ENCODE measurements around the gene ZNF117. TPM values are rescaled to one million over a fixed set of nuclear protein-coding genes. Genes with fewer than 3 reads are reported as not detected.
"Not testable (repeated sequence)": the region's sequence is repeated elsewhere in the genome, so short reads cannot be mapped to it uniquely, and the experiment has no call there.

The ZNF117 gene
- total RNA-seq: 5.6 and 6.3 TPM in 2 replicates
- polyA plus RNA-seq: 1.8 and 2.8 TPM in 2 replicates
- polyA plus RNA-seq (2012): 1.3 and 1.9 TPM in 2 replicates
- polyA minus RNA-seq (ENCODE audit: low replicate concordance): 0.07 and 0.16 TPM in 2 replicates

- Histone ChIP-seq H3K4me3 (replicated peaks in 1 of 4; ENCODE audit: control extremely low read depth in 1 of 4, insufficient read depth in 1 of 4, low read depth in 3 of 4, low read length in 4 of 4) (no peak within 1 kb of the TSS), H3K27me3 (ENCODE audit: control insufficient read depth, insufficient read depth, low read length) (no peaks in the 10 kb centered on the region), H3K9ac (ENCODE audit: insufficient read depth, low read length) (no peak within 1 kb of the TSS), H3K4me2 (ENCODE audit: extremely low read depth, insufficient read depth, low read length) (no peak within 1 kb of the TSS), H3K9me3 (ENCODE audit: control insufficient read depth, insufficient read depth, low read depth, low read length) (no peaks in the 10 kb centered on the region), H4K20me1 (ENCODE audit: control insufficient read depth, extremely low read depth, insufficient read depth, low read length) (no peaks in the 10 kb centered on the region), H3K36me3 (ENCODE audit: control insufficient read depth, insufficient read depth, low read length) (no peaks in the 10 kb centered on the region), H3K4me1 (ENCODE audit: control insufficient read depth, extremely low read depth, insufficient read depth, low read length) (no peaks in the 10 kb centered on the region), H3K27ac (ENCODE audit: insufficient read depth, low read length) (no peak within 1 kb of the TSS), H3K79me2 (ENCODE audit: control insufficient read depth, insufficient read depth, low read length) (no peaks in the 10 kb centered on the region), H2AFZ (ENCODE audit: low read length) (no peak within 1 kb of the TSS)
- TF ChIP-seq, protein P1, sequence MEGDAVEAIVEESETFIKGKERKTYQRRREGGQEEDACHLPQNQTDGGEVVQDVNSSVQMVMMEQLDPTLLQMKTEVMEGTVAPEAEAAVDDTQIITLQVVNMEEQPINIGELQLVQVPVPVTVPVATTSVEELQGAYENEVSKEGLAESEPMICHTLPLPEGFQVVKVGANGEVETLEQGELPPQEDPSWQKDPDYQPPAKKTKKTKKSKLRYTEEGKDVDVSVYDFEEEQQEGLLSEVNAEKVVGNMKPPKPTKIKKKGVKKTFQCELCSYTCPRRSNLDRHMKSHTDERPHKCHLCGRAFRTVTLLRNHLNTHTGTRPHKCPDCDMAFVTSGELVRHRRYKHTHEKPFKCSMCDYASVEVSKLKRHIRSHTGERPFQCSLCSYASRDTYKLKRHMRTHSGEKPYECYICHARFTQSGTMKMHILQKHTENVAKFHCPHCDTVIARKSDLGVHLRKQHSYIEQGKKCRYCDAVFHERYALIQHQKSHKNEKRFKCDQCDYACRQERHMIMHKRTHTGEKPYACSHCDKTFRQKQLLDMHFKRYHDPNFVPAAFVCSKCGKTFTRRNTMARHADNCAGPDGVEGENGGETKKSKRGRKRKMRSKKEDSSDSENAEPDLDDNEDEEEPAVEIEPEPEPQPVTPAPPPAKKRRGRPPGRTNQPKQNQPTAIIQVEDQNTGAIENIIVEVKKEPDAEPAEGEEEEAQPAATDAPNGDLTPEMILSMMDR (conservative IDR thresholded peaks at IDR 0.05 in 1 of 2, IDR thresholded peaks at IDR 0.05 in 1 of 2; ENCODE audit: low read depth in 1 of 2, low read length in 2 of 2): no peak
- TF ChIP-seq EZH2 (IDR thresholded peaks at IDR 0.05; ENCODE audit: low read length, missing control alignments): no peak
- no peak for DNase-seq (ENCODE audit: low read depth in 2 of 2)
These were observed at the start of gene ZNF117 for GRCh38 chr7:64990936-64991335. Gene ZNF117, minus strand, starts transcription at chr7:64991036.

DNA sequence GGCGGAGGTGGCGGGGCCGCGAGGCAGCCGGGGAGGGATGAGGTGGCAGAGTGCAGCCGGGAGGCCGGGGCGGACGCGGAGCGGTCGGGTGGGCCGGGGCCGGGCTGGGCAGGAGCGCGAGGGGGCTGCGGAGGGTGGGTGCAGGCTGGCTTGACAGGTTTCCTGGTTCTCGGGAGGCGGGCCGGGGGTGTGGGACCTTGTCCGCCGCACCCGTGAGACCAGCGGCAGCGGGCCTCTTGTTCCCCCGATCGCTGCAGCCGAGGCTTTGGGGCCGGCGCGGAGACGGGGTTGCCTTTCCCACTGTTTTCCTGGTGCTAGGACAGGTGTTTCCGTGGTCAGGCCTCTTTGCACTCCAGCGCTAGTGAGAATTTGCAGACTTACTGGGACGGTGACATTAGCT, 47.9 kb upstream of the ZNF117 start:
- peak; percentile 12 to 18 for DNase-seq (ENCODE audit: low read depth in 2 of 2)
- not testable (repeated sequence) for H4K20me1 ChIP-seq (ENCODE audit: control insufficient read depth, extremely low read depth, insufficient read depth, low read length); H3K27me3 ChIP-seq (ENCODE audit: control insufficient read depth, insufficient read depth, low read length); H3K9me3 ChIP-seq (ENCODE audit: control insufficient read depth, insufficient read depth, low read depth, low read length); H3K36me3 ChIP-seq (ENCODE audit: control insufficient read depth, insufficient read depth, low read length); H3K4me1 ChIP-seq (ENCODE audit: control insufficient read depth, extremely low read depth, insufficient read depth, low read length); H3K27ac ChIP-seq (ENCODE audit: insufficient read depth, low read length)
- Histone ChIP-seq H2AFZ (ENCODE audit: low read length) (peak overlapping the region; percentile 75), H3K4me2 (ENCODE audit: extremely low read depth, insufficient read depth, low read length) (peak overlapping the region; percentile 87), H3K79me2 (ENCODE audit: control insufficient read depth, insufficient read depth, low read length) (peaks cover 12% of the 10 kb centered on the region), H3K4me3 (replicated peaks in 1 of 4; ENCODE audit: control extremely low read depth in 1 of 4, insufficient read depth in 1 of 4, low read depth in 3 of 4, low read length in 4 of 4) (peak overlapping the region; percentile 61 to 85 (median 70)), H3K9ac (ENCODE audit: insufficient read depth, low read length) (peak overlapping the region; percentile 66)

- peak overlapping the region; percentile 64 for H2AFZ ChIP-seq (ENCODE audit: low read length)
- no peaks in the 10 kb centered on the region for H3K4me1 ChIP-seq (ENCODE audit: control insufficient read depth, extremely low read depth, insufficient read depth, low read length)
- peak overlapping the region; percentile 72 for H3K9ac ChIP-seq (ENCODE audit: insufficient read depth, low read length)
- H3K27me3 ChIP-seq (ENCODE audit: control insufficient read depth, insufficient read depth, low read length): no peaks in the 10 kb centered on the region
- H3K9me3 ChIP-seq (ENCODE audit: control insufficient read depth, insufficient read depth, low read depth, low read length): no peaks in the 10 kb centered on the region
- H4K20me1 ChIP-seq (ENCODE audit: control insufficient read depth, extremely low read depth, insufficient read depth, low read length): no peaks in the 10 kb centered on the region
- no peaks in the 10 kb centered on the region for H3K36me3 ChIP-seq (ENCODE audit: control insufficient read depth, insufficient read depth, low read length)
- H3K4me2 ChIP-seq (ENCODE audit: extremely low read depth, insufficient read depth, low read length): peak overlapping the region; percentile 35
- H3K4me3 ChIP-seq (replicated peaks in 1 of 4; ENCODE audit: control extremely low read depth in 1 of 4, insufficient read depth in 1 of 4, low read depth in 3 of 4, low read length in 4 of 4): peak overlapping the region; percentile 49 to 73 (median 56)
- H3K79me2 ChIP-seq (ENCODE audit: control insufficient read depth, insufficient read depth, low read length): peaks cover 12% of the 10 kb centered on the region
- no peak overlapping the region for H3K27ac ChIP-seq (ENCODE audit: insufficient read depth, low read length)
- TF ChIP-seq, protein P1 (conservative IDR thresholded peaks at IDR 0.05 in 1 of 2, IDR thresholded peaks at IDR 0.05 in 1 of 2; ENCODE audit: low read depth in 1 of 2, low read length in 2 of 2): no peak
- no peak for TF ChIP-seq EZH2 (IDR thresholded peaks at IDR 0.05; ENCODE audit: low read length, missing control alignments)
- DNase-seq (ENCODE audit: low read depth in 2 of 2): peak; percentile 90
These were observed 47.2 kb upstream of the ZNF117 start for GRCh38 chr7:65037740-65038688.

- H4K20me1 ChIP-seq (ENCODE audit: control insufficient read depth, extremely low read depth, insufficient read depth, low read length); H3K36me3 ChIP-seq (ENCODE audit: control insufficient read depth, insufficient read depth, low read length); H2AFZ ChIP-seq (ENCODE audit: low read length); H3K27me3 ChIP-seq (ENCODE audit: control insufficient read depth, insufficient read depth, low read length); H3K4me3 ChIP-seq (replicated peaks in 1 of 4; ENCODE audit: control extremely low read depth in 1 of 4, insufficient read depth in 1 of 4, low read depth in 3 of 4, low read length in 4 of 4); H3K9me3 ChIP-seq (ENCODE audit: control insufficient read depth, insufficient read depth, low read depth, low read length); H3K9ac ChIP-seq (ENCODE audit: insufficient read depth, low read length); H3K27ac ChIP-seq (ENCODE audit: insufficient read depth, low read length); DNase-seq (ENCODE audit: low read depth in 2 of 2); H3K4me2 ChIP-seq (ENCODE audit: extremely low read depth, insufficient read depth, low read length); H3K4me1 ChIP-seq (ENCODE audit: control insufficient read depth, extremely low read depth, insufficient read depth, low read length): not testable (repeated sequence)
- H3K79me2 ChIP-seq (ENCODE audit: control insufficient read depth, insufficient read depth, low read length): peaks cover 12% of the 10 kb centered on the region
These were observed 45.7 kb upstream of the ZNF117 start for GRCh38 chr7:65036526-65036925.

GRCh38 chr7:65035469-65035868, 44.6 kb upstream of the ZNF117 start:
- H3K27ac ChIP-seq (ENCODE audit: insufficient read depth, low read length); H3K36me3 ChIP-seq (ENCODE audit: control insufficient read depth, insufficient read depth, low read length); H3K9me3 ChIP-seq (ENCODE audit: control insufficient read depth, insufficient read depth, low read depth, low read length); DNase-seq (ENCODE audit: low read depth in 2 of 2); H3K4me3 ChIP-seq (replicated peaks in 1 of 4; ENCODE audit: control extremely low read depth in 1 of 4, insufficient read depth in 1 of 4, low read depth in 3 of 4, low read length in 4 of 4); H3K27me3 ChIP-seq (ENCODE audit: control insufficient read depth, insufficient read depth, low read length); H3K9ac ChIP-seq (ENCODE audit: insufficient read depth, low read length); H3K4me2 ChIP-seq (ENCODE audit: extremely low read depth, insufficient read depth, low read length); H3K4me1 ChIP-seq (ENCODE audit: control insufficient read depth, extremely low read depth, insufficient read depth, low read length); H4K20me1 ChIP-seq (ENCODE audit: control insufficient read depth, extremely low read depth, insufficient read depth, low read length); H2AFZ ChIP-seq (ENCODE audit: low read length): not testable (repeated sequence)
- peaks cover 12% of the 10 kb centered on the region for H3K79me2 ChIP-seq (ENCODE audit: control insufficient read depth, insufficient read depth, low read length)
